Stimulated activated CD8-positive, alpha-beta memory T cell treated with anti-CD3 and anti-CD28 coated beads, Interleukin-7, amount 100 ng/mL, for 24 hours (primary cell): ENCODE results near the gene MAML2.

ENCODE experiments used
- DNase-seq: peaks from one replicate; pipeline ENCODE4 v3.0.0-alpha.2; 2020; ENCODE audit warnings: low read depth

Gene MAML2

GRCh38 chr11:96098511-96099241 is 244.3 kb downstream of the MAML2 start:
- DNase-seq: no peak

GRCh38 chr11:96097844-96098421 is 245.1 kb downstream of the MAML2 start:
- DNase-seq: no peak

GRCh38 chr11:96096360-96096759 is 246.6 kb downstream of the MAML2 start:
- DNase-seq: no peak

- DNase-seq: no peak
These were observed 247.1 kb downstream of the MAML2 start for GRCh38 chr11:96095884-96096303.

- DNase-seq: no peak
These were observed 248.8 kb downstream of the MAML2 start for GRCh38 chr11:96094156-96094555.

GRCh38 chr11:96092511-96092910 is 250.5 kb downstream of the MAML2 start:
- DNase-seq: no peak

GRCh38 chr11:96091476-96091875 is 251.5 kb downstream of the MAML2 start:
- no peak for DNase-seq

GRCh38 chr11:96090711-96091110 is 252.3 kb downstream of the MAML2 start:
- no peak for DNase-seq

GRCh38 chr11:96088914-96089313 is 254.1 kb downstream of the MAML2 start:
- no peak for DNase-seq

- DNase-seq: no peak
These were observed 256.9 kb downstream of the MAML2 start for GRCh38 chr11:96086111-96086510.

GRCh38 chr11:96085319-96085930 is 257.6 kb downstream of the MAML2 start:
- DNase-seq: no peak

- no peak for DNase-seq
These were observed 258.2 kb downstream of the MAML2 start for GRCh38 chr11:96084610-96085318.

- DNase-seq: no peak
These were observed 260.1 kb downstream of the MAML2 start for GRCh38 chr11:96082936-96083335.

GRCh38 chr11:96082002-96082899 is 260.7 kb downstream of the MAML2 start:
- DNase-seq: no peak

GRCh38 chr11:96081561-96081960 is 261.4 kb downstream of the MAML2 start:
- no peak for DNase-seq

- no peak for DNase-seq
These were observed 263.3 kb downstream of the MAML2 start for GRCh38 chr11:96079691-96080090.

- DNase-seq: no peak
These were observed 267.4 kb downstream of the MAML2 start for GRCh38 chr11:96075532-96075959.

- no peak for DNase-seq
These were observed 268.3 kb downstream of the MAML2 start for GRCh38 chr11:96074551-96075310.

- DNase-seq: no peak
These were observed 269.5 kb downstream of the MAML2 start for GRCh38 chr11:96073536-96073935.

GRCh38 chr11:96072592-96072991 is 270.4 kb downstream of the MAML2 start:
- DNase-seq: no peak

- no peak for DNase-seq
These were observed 272.5 kb downstream of the MAML2 start for GRCh38 chr11:96070453-96070852.
